Chondrocyte (in vitro differentiated cells): ENCODE measurements around the gene NUDT3. TPM values are rescaled to one million over a fixed set of nuclear protein-coding genes. Genes with fewer than 3 reads are reported as not detected.
"Not testable (repeated sequence)": the region's sequence is repeated elsewhere in the genome, so short reads cannot be mapped to it uniquely, and the experiment has no call there.

Source experiments
- DNase-seq: peaks from one replicate; pipeline ENCODE4 v3.0.0; 2021; ENCODE audit warnings: mixed read lengths, low spot score
- H3K27ac Mint-ChIP-seq: one replicate; pipeline ENCODE4 v1.8.0; 2021; ENCODE audit warnings: mild to moderate bottlenecking, moderate library complexity, mixed read lengths; ENCODE audit not compliant: unreplicated experiment
- H3K27me3 Mint-ChIP-seq: 2 replicates; pipeline ENCODE4 v1.8.0; 2021; ENCODE audit warnings: low read depth, mixed read lengths
- H3K36me3 Mint-ChIP-seq: 2 replicates; pipeline ENCODE4 v1.8.0; 2021; ENCODE audit warnings: low read depth, mixed read lengths
- H3K4me1 Mint-ChIP-seq: 2 replicates; pipeline ENCODE4 v1.8.0; 2021; ENCODE audit warnings: low read depth, mild to moderate bottlenecking, mixed read lengths
- H3K4me3 Mint-ChIP-seq: one replicate; pipeline ENCODE4 v1.8.0; 2021; ENCODE audit warnings: mild to moderate bottlenecking, moderate library complexity, mixed read lengths; ENCODE audit not compliant: unreplicated experiment
- H3K9me3 Mint-ChIP-seq: 2 replicates; pipeline ENCODE4 v1.8.0; 2021; ENCODE audit warnings: low read depth, mixed read lengths
- CTCF ChIP-seq: fragments of 200-600 bp; sonication (generic); IDR thresholded peaks from 2 replicates; pipeline ENCODE4 v1.5.0; 2021; ENCODE audit warnings: antibody characterized with exemption, mild to moderate bottlenecking, moderate library complexity
- total RNA-seq: library from RNA; stranded (reverse); gene quantifications from 3 replicates; pipeline ENCODE4 v1.2.1, GENCODE V29; 2021

The NUDT3 gene
- total RNA-seq, 1 donor from 2014 or later: 22.0 TPM

- no peak for DNase-seq
- no peak overlapping the region for H3K4me3 Mint-ChIP-seq
- H3K36me3 Mint-ChIP-seq: no peaks in the 10 kb centered on the region
- no peaks in the 10 kb centered on the region for H3K9me3 Mint-ChIP-seq
- no peak for TF ChIP-seq CTCF
- H3K27ac Mint-ChIP-seq: no peak overlapping the region
- no peaks in the 10 kb centered on the region for H3K27me3 Mint-ChIP-seq
- no peaks in the 10 kb centered on the region for H3K4me1 Mint-ChIP-seq
Observed at GRCh38 chr6:34273242-34273805, 119.1 kb downstream of the NUDT3 start.

GRCh38 chr6:34272013-34272926, 120.2 kb downstream of the NUDT3 start:
- Mint-ChIP-seq H3K27me3 (no peaks in the 10 kb centered on the region), H3K9me3 (no peaks in the 10 kb centered on the region), H3K36me3 (no peaks in the 10 kb centered on the region), H3K27ac (no peak overlapping the region), H3K4me3 (no peak overlapping the region), H3K4me1 (no peaks in the 10 kb centered on the region)
- DNase-seq: no peak
- no peak for TF ChIP-seq CTCF

- H3K9me3 Mint-ChIP-seq, H3K36me3 Mint-ChIP-seq, H3K4me1 Mint-ChIP-seq, H3K4me3 Mint-ChIP-seq, H3K27ac Mint-ChIP-seq, DNase-seq, H3K27me3 Mint-ChIP-seq: not testable (repeated sequence)
Observed at GRCh38 chr6:34269658-34270341, 122.7 kb downstream of the NUDT3 start.

- not testable (repeated sequence) for H3K27me3 Mint-ChIP-seq, H3K4me3 Mint-ChIP-seq, H3K4me1 Mint-ChIP-seq, H3K27ac Mint-ChIP-seq, DNase-seq, H3K9me3 Mint-ChIP-seq, H3K36me3 Mint-ChIP-seq
Observed at GRCh38 chr6:34269132-34269531, 123.3 kb downstream of the NUDT3 start.

- no peak for TF ChIP-seq CTCF
Observed at GRCh38 chr6:34267746-34268145, 124.7 kb downstream of the NUDT3 start.

GRCh38 chr6:34263484-34263883, 129.0 kb downstream of the NUDT3 start:
- H3K27me3 Mint-ChIP-seq, H3K4me3 Mint-ChIP-seq, H3K27ac Mint-ChIP-seq, H3K4me1 Mint-ChIP-seq, DNase-seq: not testable (repeated sequence)
- peaks cover 16% of the 10 kb centered on the region for H3K9me3 Mint-ChIP-seq
- H3K36me3 Mint-ChIP-seq: peaks cover 15% of the 10 kb centered on the region

More at GRCh38 chr6:34267746-34268145, 124.7 kb downstream of the NUDT3 start:
- H3K9me3 Mint-ChIP-seq: peaks cover 14% of the 10 kb centered on the region
- H3K27ac Mint-ChIP-seq: no peak overlapping the region
- no peak for DNase-seq
- no peaks in the 10 kb centered on the region for H3K27me3 Mint-ChIP-seq
- peaks cover 14% of the 10 kb centered on the region for H3K36me3 Mint-ChIP-seq
- H3K4me1 Mint-ChIP-seq: no peaks in the 10 kb centered on the region
- H3K4me3 Mint-ChIP-seq: no peak overlapping the region
